Neutrophil (primary cell): ENCODE measurements around the gene CPLANE2.

Source experiments
- H3K27ac ChIP-seq: fragments of 200-600 bp; sonication (generic); 2 replicates; pipeline ENCODE4 v1.5.1; 2016; ENCODE audit warnings: mild to moderate bottlenecking, moderate library complexity
- H3K27me3 ChIP-seq: fragments of 200-600 bp; sonication (generic); 2 replicates; pipeline ENCODE4 v1.6.0; 2016; ENCODE audit warnings: mild to moderate bottlenecking
- H3K36me3 ChIP-seq: fragments of 200-600 bp; sonication (generic); 2 replicates; pipeline ENCODE4 v1.5.1; 2017
- H3K4me1 ChIP-seq, 2 experiments: fragments of 200-600 bp in 1 of 2; sonication (generic) in 1 of 2; 1 replicate in 1 of 2; 2 replicates in 1 of 2; pipeline versions ENCODE4 v1.5.1 to v1.6.1; 2013 to 2016; ENCODE audit warnings: low read depth in 1 of 2, low read length in 1 of 2, mild to moderate bottlenecking in 1 of 2, moderate library complexity in 1 of 2; ENCODE audit not compliant: control insufficient read depth in 1 of 2, insufficient read depth in 1 of 2
- H3K4me3 ChIP-seq, 2 experiments: fragments of 200-600 bp in 1 of 2; sonication (generic) in 1 of 2; 1 replicate in 1 of 2; 2 replicates in 1 of 2; pipeline ENCODE4 v1.5.1; 2013 to 2016; ENCODE audit warnings: low read depth in 1 of 2, low read length in 1 of 2, mild to moderate bottlenecking in 1 of 2, moderate library complexity in 1 of 2
- H3K9me3 ChIP-seq: fragments of 200-600 bp; sonication (generic); 2 replicates; pipeline ENCODE4 v1.5.1; 2016
- CTCF ChIP-seq: fragments of 200-600 bp; sonication (generic); IDR thresholded peaks from 2 replicates; pipeline ENCODE4 v1.5.1; 2016; ENCODE audit warnings: antibody characterized with exemption

CPLANE2 gene

GRCh38 chr1:16191309-16191708 lies 45.7 kb downstream of the CPLANE2 start:
- H3K4me3 ChIP-seq: no peak overlapping the region
- H3K27me3 ChIP-seq: peaks cover 8% of the 10 kb centered on the region
- H3K36me3 ChIP-seq: no peaks in the 10 kb centered on the region
- no peak overlapping the region for H3K27ac ChIP-seq
- TF ChIP-seq CTCF: no peak
- H3K9me3 ChIP-seq: no peaks in the 10 kb centered on the region
- H3K4me1 ChIP-seq: no peaks in the 10 kb centered on the region

- H3K4me1 ChIP-seq: no peaks in the 10 kb centered on the region
- H3K27ac ChIP-seq: no peak overlapping the region
- H3K36me3 ChIP-seq: no peaks in the 10 kb centered on the region
- TF ChIP-seq CTCF: no peak
- H3K9me3 ChIP-seq: no peaks in the 10 kb centered on the region
- no peak overlapping the region for H3K4me3 ChIP-seq
- peaks cover 8% of the 10 kb centered on the region for H3K27me3 ChIP-seq
These were observed 46.9 kb downstream of the CPLANE2 start for GRCh38 chr1:16189921-16190621.

- Histone ChIP-seq H3K36me3 (no peaks in the 10 kb centered on the region), H3K4me3 (no peak overlapping the region), H3K9me3 (no peaks in the 10 kb centered on the region), H3K27ac (no peak overlapping the region), H3K27me3 (peaks cover 8% of the 10 kb centered on the region), H3K4me1 (no peaks in the 10 kb centered on the region)
- no peak for TF ChIP-seq CTCF
These were observed 48.0 kb downstream of the CPLANE2 start for GRCh38 chr1:16189003-16189402.

- Histone ChIP-seq H3K9me3 (no peaks in the 10 kb centered on the region), H3K27ac (no peak overlapping the region), H3K36me3 (no peaks in the 10 kb centered on the region), H3K4me3 (no peak overlapping the region), H3K27me3 (peaks cover 14% of the 10 kb centered on the region), H3K4me1 (no peaks in the 10 kb centered on the region)
- TF ChIP-seq CTCF: peak; percentile 83
These were observed 49.1 kb downstream of the CPLANE2 start for GRCh38 chr1:16187748-16188401.

- H3K27me3 ChIP-seq: peaks cover 14% of the 10 kb centered on the region
- H3K27ac ChIP-seq: no peak overlapping the region
- no peaks in the 10 kb centered on the region for H3K9me3 ChIP-seq
- TF ChIP-seq CTCF: no peak
- no peaks in the 10 kb centered on the region for H3K4me1 ChIP-seq
- no peak overlapping the region for H3K4me3 ChIP-seq
- no peaks in the 10 kb centered on the region for H3K36me3 ChIP-seq
These were observed 50.2 kb downstream of the CPLANE2 start for GRCh38 chr1:16186655-16187235.
